ENCODE data around the gene THAP3.
"Not testable (repeated sequence)": the region's sequence is repeated elsewhere in the genome, so short reads cannot be mapped to it uniquely, and the experiment has no call there.

Gene THAP3

GRCh38 chr1:6635910-6636760 lies 11.5 kb downstream of the THAP3 start:
- DNase-seq: no peak

GRCh38 chr1:6636778-6637177 lies 12.1 kb downstream of the THAP3 start:
- not testable (repeated sequence) for DNase-seq

- DNase-seq: no peak
Measured at GRCh38 chr1:6637770-6638169, 13.1 kb downstream of the THAP3 start.

GRCh38 chr1:6638226-6638625 lies 13.6 kb downstream of the THAP3 start:
- DNase-seq: no peak

- DNase-seq: not testable (repeated sequence)
Measured at GRCh38 chr1:6640867-6641266, 16.2 kb downstream of the THAP3 start.

GRCh38 chr1:6645018-6645417 lies 20.4 kb downstream of the THAP3 start:
- no peak for DNase-seq

GRCh38 chr1:6646499-6647148 lies 22.0 kb downstream of the THAP3 start:
- DNase-seq: peak; percentile 69

GRCh38 chr1:6648556-6648955 lies 23.9 kb downstream of the THAP3 start:
- no peak for DNase-seq

- DNase-seq: no peak
Measured at GRCh38 chr1:6651909-6652308, 27.2 kb downstream of the THAP3 start.

GRCh38 chr1:6652986-6653385 lies 28.3 kb downstream of the THAP3 start:
- no peak for DNase-seq

- DNase-seq: no peak
Measured at GRCh38 chr1:6653436-6654290, 29.0 kb downstream of the THAP3 start.

GRCh38 chr1:6657138-6657537 lies 32.5 kb downstream of the THAP3 start:
- DNase-seq: no peak

GRCh38 chr1:6658359-6659060 lies 33.8 kb downstream of the THAP3 start:
- DNase-seq: no peak

- DNase-seq: no peak
Measured at GRCh38 chr1:6660415-6661049, 35.9 kb downstream of the THAP3 start.

- not testable (repeated sequence) for DNase-seq
Measured at GRCh38 chr1:6662468-6662867, 37.8 kb downstream of the THAP3 start.

GRCh38 chr1:6666696-6667095 lies 42.0 kb downstream of the THAP3 start:
- no peak for DNase-seq

- DNase-seq: no peak
Measured at GRCh38 chr1:6667139-6667538, 42.5 kb downstream of the THAP3 start.

- DNase-seq: no peak
Measured at GRCh38 chr1:6668503-6668902, 43.8 kb downstream of the THAP3 start.

- DNase-seq: no peak
Measured at GRCh38 chr1:6672558-6672957, 47.9 kb downstream of the THAP3 start.

- DNase-seq: no peak
Measured at GRCh38 chr1:6673816-6674398, 49.2 kb downstream of the THAP3 start.

GRCh38 chr1:6674771-6675170 lies 50.1 kb downstream of the THAP3 start:
- no peak for DNase-seq

GRCh38 chr1:6675941-6676340 lies 51.3 kb downstream of the THAP3 start:
- no peak for DNase-seq

Data from NCI-H510A treated with DMSO at 0.1 percent for 48 hours (cell line).